A549 (cell line): ENCODE measurements around the gene PLCD3. TPM values are rescaled to one million over a fixed set of nuclear protein-coding genes. Genes with fewer than 3 reads are reported as not detected.
A peak's percentile ranks its signal among the peaks of the same experiment; 100 is the strongest.

ENCODE experiments used
- ATAC-seq, 2 experiments: fragments of 200-7000 bp in 1 of 2; fragments of >200 bp in 1 of 2; cut with Nextera tagmentation in 1 of 2; cut with Tn5 transposase in 1 of 2; 3 replicates each; pipeline versions ENCODE4 v1.8.0 to v1.9.1; 2018 to 2020; ENCODE audit warnings: mild to moderate bottlenecking in 1 of 2, moderate library complexity in 1 of 2
- CTCF ChIA-PET: fragments of 300-600 bp; sonication (Branson Sonifier 250); formaldehyde crosslinking; extraction: SDS; loops from one replicate; lab custom pipeline; 2021; ENCODE audit warnings: antibody characterized with exemption, inconsistent platforms; lab: Yijun Ruan, JAX
- POLR2A ChIA-PET: fragments of 350-600 bp; formaldehyde crosslinking; extraction: SDS; loops from one replicate; lab custom pipeline; 2021; ENCODE audit warnings: antibody characterized with exemption, inconsistent platforms; lab: Yijun Ruan, JAX
- DNase-seq, 2 experiments: peaks; one replicate each; pipeline versions ENCODE4 v3.0.0 to v3.0.0-alpha.2; 2011 to 2016; ENCODE audit warnings: low read depth in 1 of 2, low spot score in 1 of 2
- FAIRE-seq: peaks from 2 replicates; lab custom pipeline; 2011; peaks lifted over from hg19 to GRCh38; lab: Jason Lieb, UNC
- H3K27ac ChIP-seq, 2 experiments: fragments of >200 bp; sonication (Bioruptor Twin); formaldehyde crosslinking; 3 replicates each; pipeline ENCODE4 v1.5.1; 2016 to 2017
- H3K4me1 ChIP-seq: fragments of >200 bp; sonication (Bioruptor Twin); formaldehyde crosslinking; 3 replicates; pipeline ENCODE4 v1.6.1; 2016
- H3K4me2 ChIP-seq: fragments of >200 bp; sonication (Bioruptor Twin); formaldehyde crosslinking; 3 replicates; pipeline ENCODE4 v1.6.1; 2016
- H3K4me3 ChIP-seq: fragments of >200 bp; sonication (Bioruptor Twin); formaldehyde crosslinking; 3 replicates; pipeline ENCODE4 v1.5.1; 2016
- H3K9me3 ChIP-seq: fragments of >200 bp; sonication (Bioruptor Twin); formaldehyde crosslinking; 3 replicates; pipeline ENCODE4 v1.6.1; 2016
- ATOH8 ChIP-seq: fragments of 250-450 bp; sonication (Bioruptor Pico); IDR thresholded peaks from 2 replicates; pipeline ENCODE4 v1.5.0; 2020; ENCODE audit warnings: low read depth, mild to moderate bottlenecking, moderate library complexity
- BCL3 ChIP-seq: fragments of >200 bp; sonication (Bioruptor Twin); formaldehyde crosslinking; IDR thresholded peaks from 3 replicates; pipeline ENCODE4 v1.6.1; 2016
- BHLHE40 ChIP-seq: IDR thresholded peaks from 2 replicates; pipeline ENCODE4 v1.6.1; 2012; ENCODE audit warnings: low read depth, low read length, inconsistent platforms
- CBX2 ChIP-seq: fragments of 200-600 bp; sonication (generic); IDR thresholded peaks from 2 replicates; pipeline ENCODE4 v1.6.1; 2016; ENCODE audit warnings: low read depth, mild to moderate bottlenecking, borderline replicate concordance
- CBX8 ChIP-seq: fragments of 200-600 bp; sonication (generic); IDR thresholded peaks from 2 replicates; pipeline ENCODE4 v1.6.1; 2016
- CEBPB ChIP-seq, 2 experiments: fragments of >200 bp in 1 of 2; sonication (Bioruptor Twin) in 1 of 2; formaldehyde crosslinking in 1 of 2; IDR thresholded peaks; 2 replicates each; pipeline ENCODE4 v1.6.1; 2012 to 2016
- CHD4 ChIP-seq: fragments of 200-600 bp; sonication (generic); IDR thresholded peaks from 2 replicates; pipeline ENCODE4 v1.6.1; 2016; ENCODE audit warnings: antibody characterized with exemption, mild to moderate bottlenecking, borderline replicate concordance
- CTCF ChIP-seq: fragments of >200 bp; sonication (Bioruptor Twin); formaldehyde crosslinking; IDR thresholded peaks from 3 replicates; pipeline ENCODE4 v1.5.1; 2016
- EHMT2 ChIP-seq: fragments of 200-600 bp; sonication (generic); IDR thresholded peaks from 2 replicates; pipeline ENCODE4 v1.6.1; 2016; ENCODE audit warnings: antibody characterized with exemption, low read depth, mild to moderate bottlenecking, moderate library complexity
- ESRRA ChIP-seq: fragments of 150-350 bp; IDR thresholded peaks from 2 replicates; pipeline ENCODE4 v1.6.1; 2014; ENCODE audit warnings: mild to moderate bottlenecking, low read length, borderline replicate concordance
- FOSB ChIP-seq: fragments of 250-450 bp; sonication (Bioruptor Pico); IDR thresholded peaks from 2 replicates; pipeline ENCODE4 v1.5.0; 2020; ENCODE audit warnings: mild to moderate bottlenecking, moderate library complexity
- FOSL2 ChIP-seq, 2 experiments: fragments of 450-650 bp in 1 of 2; fragments of >200 bp in 1 of 2; sonication (Bioruptor Twin) in 1 of 2; formaldehyde crosslinking; IDR thresholded peaks; 2 replicates each; pipeline versions ENCODE4 v1.5.0 to v1.6.1; 2016 to 2020; ENCODE audit warnings: mild to moderate bottlenecking in 1 of 2, moderate library complexity in 1 of 2
- GATA3 ChIP-seq: IDR thresholded peaks from 2 replicates; pipeline ENCODE4 v1.6.1; 2012; ENCODE audit warnings: borderline replicate concordance
- HEYL ChIP-seq: fragments of 250-450 bp; sonication (Bioruptor Pico); IDR thresholded peaks from 2 replicates; pipeline ENCODE4 v1.8.0; 2021; ENCODE audit warnings: mild to moderate bottlenecking, moderate library complexity
- HMGXB4 ChIP-seq: fragments of 250-450 bp; sonication (Bioruptor Pico); IDR thresholded peaks from 2 replicates; pipeline ENCODE4 v1.5.0; 2021; ENCODE audit warnings: mild to moderate bottlenecking, moderate library complexity, borderline replicate concordance
- HOXA7 ChIP-seq: fragments of 250-450 bp; sonication (Bioruptor Pico); IDR thresholded peaks from 2 replicates; pipeline ENCODE4 v1.5.0; 2020; ENCODE audit warnings: mild to moderate bottlenecking, moderate library complexity
- JUN ChIP-seq, 2 experiments: fragments of >200 bp; sonication (Bioruptor Twin); formaldehyde crosslinking; IDR thresholded peaks; 2 replicates in 1 of 2; 3 replicates in 1 of 2; pipeline ENCODE4 v1.6.1; 2016 to 2017
- JUNB ChIP-seq: fragments of >200 bp; sonication (Bioruptor Twin); formaldehyde crosslinking; IDR thresholded peaks from 2 replicates; pipeline ENCODE4 v1.6.1; 2016
- KDM1A ChIP-seq: fragments of 200-600 bp; sonication (generic); IDR thresholded peaks from 2 replicates; pipeline ENCODE4 v1.6.1; 2016; ENCODE audit warnings: low read depth, mild to moderate bottlenecking
- MAFK ChIP-seq: fragments of 450-650 bp; IDR thresholded peaks from 2 replicates; pipeline ENCODE4 v1.6.1; 2014; ENCODE audit not compliant: partially characterized antibody
- MAX ChIP-seq: IDR thresholded peaks from 2 replicates; pipeline ENCODE4 v1.6.1; 2012
- NR3C1 ChIP-seq: fragments of >200 bp; sonication (Bioruptor Twin); formaldehyde crosslinking; IDR thresholded peaks from 3 replicates; pipeline ENCODE4 v1.6.1; 2017
- PBX3 ChIP-seq: IDR thresholded peaks from 2 replicates; pipeline ENCODE4 v1.6.1; 2012
- POLR2A ChIP-seq: IDR thresholded peaks from 2 replicates; pipeline ENCODE4 v1.6.1; 2012; ENCODE audit warnings: mild to moderate bottlenecking, low read length
- POLR2AphosphoS2 ChIP-seq: conservative IDR thresholded peaks from 2 replicates; pipeline ENCODE4 v1.6.1; 2012; ENCODE audit warnings: low read length, improper control_type of control experiment, inconsistent platforms
- RAD21 ChIP-seq, 2 experiments: fragments of >200 bp in 1 of 2; sonication (Bioruptor Twin) in 1 of 2; formaldehyde crosslinking in 1 of 2; IDR thresholded peaks in 1 of 2; conservative IDR thresholded peaks in 1 of 2; 2 replicates in 1 of 2; 3 replicates in 1 of 2; pipeline ENCODE4 v1.6.1; 2012 to 2018; ENCODE audit warnings: inconsistent platforms in 1 of 2
- RCOR1 ChIP-seq: fragments of 150-350 bp; IDR thresholded peaks from 2 replicates; pipeline ENCODE4 v1.6.1; 2014; ENCODE audit warnings: antibody characterized with exemption, low read length, low read depth
- SREBF2 ChIP-seq: fragments of 450-650 bp; IDR thresholded peaks from 2 replicates; pipeline ENCODE4 v1.6.1; 2014; ENCODE audit warnings: mild to moderate bottlenecking, moderate library complexity
- ZFP36 ChIP-seq: fragments of 450-650 bp; IDR thresholded peaks from 2 replicates; pipeline ENCODE4 v1.6.1; 2014; ENCODE audit warnings: borderline replicate concordance; ENCODE audit not compliant: partially characterized antibody
- ZNF302 ChIP-seq: fragments of 250-450 bp; sonication (Bioruptor Pico); IDR thresholded peaks from 2 replicates; pipeline ENCODE4 v1.9.0; 2021; ENCODE audit warnings: inconsistent platforms, mild to moderate bottlenecking, moderate library complexity
- WGBS: methylation state at CpG from one replicate; pipeline ENCODE4 v1.1.6; 2017; ENCODE audit errors: missing lambda C conversion rate; 5-methylcytosine and 5-hydroxymethylcytosine counted together
- polyA plus RNA-seq, 4 experiments: library from polyadenylated mRNA; depleted of rRNA in 3 of 4; stranded (reverse); fragments of >200 nt; fragmentation: RNase III in 1 of 4; extraction: RNeasy Plus Mini Kit Qiagen cat#74134 plus additional on column Dnase treatment in 1 of 4; gene quantifications; 2 replicates in 3 of 4; 3 replicates in 1 of 4; pipeline ENCODE4 v1.2.3, GENCODE V29; 2011 to 2017

Gene PLCD3
- polyA plus RNA-seq, 2 of the 4 experiments (the other 2 are of a cell fraction): 56.6 to 105 TPM

- 0 out of 6 replicates have a peak overlapping the region, but pooled peaks of 1 of the 2 experiments have one; percentile 6 for H3K27ac ChIP-seq
- no peaks in the 10 kb centered on the region for H3K9me3 ChIP-seq
- no peak overlapping the region for H3K4me2 ChIP-seq
- ChIA-PET POLR2A (no interaction called here), CTCF (interaction anchor here (0.6 to 30.6 kb wide), 15 partner anchors 10 to 330 kb away, joined by 3 to 742 read pairs (median 5); partner anchors contain the start of genes ACBD4 and PLCD3)
- no peak for DNase-seq
- peak in 1 of 2 experiments; percentile 5; a peak in 3 of 6 replicates for ATAC-seq
- 92% methylated on average over 6 of the region's 6 CpGs for whole genome bisulfite sequencing
- no peak for TF ChIP-seq JUN (IDR thresholded peaks at IDR 0.05)
- no peak for TF ChIP-seq POLR2A
- TF ChIP-seq ATOH8 (CRISPR knock-in tag): no peak
- no peak for TF ChIP-seq CEBPB (IDR thresholded peaks at IDR 0.05)
- TF ChIP-seq RAD21 (conservative IDR thresholded peaks at IDR 0.05 in 1 of 2, IDR thresholded peaks at IDR 0.05 in 1 of 2): no peak
- no peak for TF ChIP-seq HMGXB4 (CRISPR knock-in tag)
- TF ChIP-seq CHD4: no peak
- TF ChIP-seq ZNF302 (CRISPR knock-in tag): no peak
- no peak for TF ChIP-seq ZFP36
- TF ChIP-seq SREBF2: no peak
- no peak for TF ChIP-seq CBX8
- no peak for TF ChIP-seq EHMT2
- no peak for TF ChIP-seq GATA3
- no peak for TF ChIP-seq POLR2AphosphoS2
- no peak for TF ChIP-seq FOSL2 (IDR thresholded peaks at IDR 0.05)
- no peak for TF ChIP-seq FOSL2 (CRISPR knock-in tag; IDR thresholded peaks at IDR 0.05)
- TF ChIP-seq CBX2: no peak
- no peak for TF ChIP-seq BCL3
- TF ChIP-seq CTCF: no peak
- TF ChIP-seq MAX: no peak
- TF ChIP-seq, all 56 proteins: peak for 0
- no peaks in the 10 kb centered on the region for H3K4me1 ChIP-seq
- no peak overlapping the region for H3K4me3 ChIP-seq
- no peak for FAIRE-seq
These were observed 27.8 kb downstream of the PLCD3 start for GRCh38 chr17:45104497-45104896.

- FAIRE-seq (no peak), DNase-seq (no peak), ATAC-seq (no peak; a peak in 2 of 6 replicates)
- no peak overlapping the region for H3K27ac ChIP-seq
- TF ChIP-seq FOSL2 (IDR thresholded peaks at IDR 0.05) (no peak), FOSL2 (CRISPR knock-in tag; IDR thresholded peaks at IDR 0.05) (no peak), HOXA7 (CRISPR knock-in tag) (no peak), CTCF (no peak), BHLHE40 (no peak), HEYL (CRISPR knock-in tag) (no peak), JUNB (no peak), NR3C1 (no peak), PBX3 (no peak), MAFK (no peak), ESRRA (no peak), ZFP36 (no peak), CEBPB (IDR thresholded peaks at IDR 0.05) (no peak), RCOR1 (no peak), KDM1A (no peak), FOSB (CRISPR knock-in tag) (no peak)
- no peaks in the 10 kb centered on the region for H3K4me1 ChIP-seq
- H3K9me3 ChIP-seq: no peaks in the 10 kb centered on the region
- 86% methylated on average over 5 of the region's 8 CpGs for WGBS
- no peak overlapping the region for H3K4me3 ChIP-seq
- ChIA-PET CTCF (interaction anchor here (0.8 to 30.6 kb wide), 12 partner anchors 9 to 329 kb away, joined by 3 to 742 read pairs (median 7); partner anchors contain the start of genes ACBD4 and PLCD3), POLR2A (no interaction called here)
- H3K4me2 ChIP-seq: no peak overlapping the region
These were observed 28.3 kb downstream of the PLCD3 start for GRCh38 chr17:45104029-45104428.
